GM12878 (cell line): ENCODE data around the gene PIK3R5. TPM values are rescaled to one million over a fixed set of nuclear protein-coding genes. Genes with fewer than 3 reads are reported as not detected.

Experiments used
- ATAC-seq: fragments of 200-7000 bp; cut with Tn5 transposase; 3 replicates; pipeline ENCODE4 v1.9.1; 2020; ENCODE audit warnings: mild to moderate bottlenecking, moderate library complexity
- BruUV-seq: library from RNA; stranded (reverse); fragments of 400-500 nt; replicated peaks from 2 replicates; lab custom pipeline; 2021; lab: Mats Ljungman, UMichigan
- CTCF ChIA-PET: fragments of 300-600 bp; sonication (Branson Sonifier 250); formaldehyde crosslinking; extraction: SDS; loops from one replicate; lab custom pipeline; 2021; ENCODE audit warnings: inconsistent platforms; lab: Yijun Ruan, JAX
- POLR2A ChIA-PET: fragments of 350-600 bp; formaldehyde crosslinking; extraction: SDS; loops from one replicate; lab custom pipeline; 2021; ENCODE audit warnings: inconsistent platforms; lab: Charles Lee
- RAD21 ChIA-PET: fragments of 300-600 bp; sonication (Branson Sonifier 250); formaldehyde crosslinking; loops from one replicate; lab custom pipeline; 2023; ENCODE audit warnings: antibody characterized with exemption; ENCODE audit not compliant: unreplicated experiment; lab: Charles Lee
- SMC1A ChIA-PET: fragments of 300-600 bp; sonication (Branson Sonifier 250); formaldehyde crosslinking; loops from one replicate; lab custom pipeline; 2023; ENCODE audit not compliant: unreplicated experiment, uncharacterized antibody; lab: Charles Lee
- DNase-seq: peaks from one replicate; pipeline ENCODE4 v3.0.0-alpha.2; 2011; ENCODE audit warnings: low read depth, low spot score
- FAIRE-seq: peaks from 3 replicates; lab custom pipeline; 2011; peaks lifted over from hg19 to GRCh38; lab: Jason Lieb, UNC
- H2AFZ ChIP-seq: 2 replicates; pipeline ENCODE4 v1.6.0; 2011; ENCODE audit warnings: low read depth, low read length, control low read depth; ENCODE audit not compliant: control insufficient read depth
- H3K27ac ChIP-seq: 2 replicates; pipeline ENCODE4 v1.5.1; 2011; ENCODE audit warnings: control low read depth; ENCODE audit not compliant: control insufficient read depth, insufficient read depth
- H3K27me3 ChIP-seq, 2 experiments: replicated peaks in 1 of 2; 2 replicates each; pipeline versions ENCODE4 v1.6.0 to v1.6.1; 2011; ENCODE audit warnings: low read length in 1 of 2; ENCODE audit not compliant: control insufficient read depth in 2 of 2, insufficient read depth in 2 of 2
- H3K36me3 ChIP-seq, 2 experiments: 2 replicates each; pipeline ENCODE4 v1.5.1; 2011; ENCODE audit warnings: low read length in 1 of 2; ENCODE audit not compliant: control insufficient read depth in 2 of 2, insufficient read depth in 2 of 2
- H3K4me1 ChIP-seq: 2 replicates; pipeline ENCODE4 v1.6.1; 2011; ENCODE audit warnings: mild to moderate bottlenecking, low read length, moderate library complexity, mixed read lengths; ENCODE audit not compliant: control insufficient read depth, insufficient read depth
- H3K4me2 ChIP-seq: 2 replicates; pipeline ENCODE4 v1.6.0; 2011; ENCODE audit warnings: control low read depth; ENCODE audit not compliant: control insufficient read depth, insufficient read depth
- H3K4me3 ChIP-seq: fragments of 200-600 bp; sonication (generic); 2 replicates; pipeline ENCODE4 v1.5.1; 2016
- H3K79me2 ChIP-seq: 2 replicates; pipeline ENCODE4 v1.6.0; 2011; ENCODE audit warnings: low read length; ENCODE audit not compliant: control insufficient read depth, insufficient read depth
- H3K9ac ChIP-seq: 2 replicates; pipeline ENCODE4 v1.8.0; 2011; ENCODE audit warnings: low read length, control low read depth, mixed read lengths; ENCODE audit not compliant: control insufficient read depth, insufficient read depth
- H3K9me3 ChIP-seq: replicated peaks from 3 replicates; pipeline ENCODE4 v1.5.1; 2011; ENCODE audit warnings: mild to moderate bottlenecking, low read length; ENCODE audit not compliant: control insufficient read depth, insufficient read depth
- H4K20me1 ChIP-seq: 2 replicates; pipeline ENCODE4 v1.6.0; 2011; ENCODE audit not compliant: control insufficient read depth, insufficient read depth
- CEBPZ ChIP-seq: fragments of 150-350 bp; IDR thresholded peaks from 2 replicates; pipeline ENCODE4 v1.6.1; 2016; ENCODE audit warnings: low read depth, low read length
- E2F4 ChIP-seq: IDR thresholded peaks from 2 replicates; pipeline ENCODE4 v1.6.1; 2012; ENCODE audit warnings: low read depth, low read length, improper control_type of control experiment
- JUNB ChIP-seq: IDR thresholded peaks from 2 replicates; pipeline ENCODE4 v1.6.1; 2016; ENCODE audit warnings: antibody characterized with exemption, mild to moderate bottlenecking
- RUNX3 ChIP-seq: IDR thresholded peaks from 2 replicates; pipeline ENCODE4 v1.6.1; 2012; ENCODE audit warnings: low read length, inconsistent platforms
- SREBF2 ChIP-seq: IDR thresholded peaks from 2 replicates; pipeline ENCODE4 v1.6.1; 2012; ENCODE audit warnings: mild to moderate bottlenecking, low read length
- WGBS: methylation state at CpG from one replicate; pipeline ENCODE4 v1.1.6; 2016; ENCODE audit warnings: low lambda C conversion rate; ENCODE audit not compliant: insufficient replicate concordance, insufficient coverage; ENCODE audit errors: missing lambda C conversion rate; 5-methylcytosine and 5-hydroxymethylcytosine counted together
- in situ Hi-C: fragments of 300-500 bp; cut with MboI; formaldehyde crosslinking; loops from 9 replicates; pipeline ENCODE4 v1.14.3; 2018; ENCODE audit warnings: mixed read lengths
- intact Hi-C: fragments of 100-400 bp; cut with micrococcal nuclease; formaldehyde crosslinking; loops from one replicate; pipeline ENCODE4 v1.14.2; 2022; ENCODE audit not compliant: unreplicated experiment
- polyA plus RNA-seq, 11 experiments: library from polyadenylated mRNA; depleted of rRNA in 4 of 11; unstranded in 6 of 11; stranded (reverse) in 5 of 11; fragments of >200 nt; fragmentation: Nextera tagmentation in 4 of 11; fragmentation: Illumina TruSeq in 1 of 11; extraction: Ambion mirVana in 4 of 11; extraction: Trizol in 1 of 11; gene quantifications; 1 replicate in 1 of 11; 2 replicates in 10 of 11; pipeline versions ENCODE4 v1.2.1 to v1.2.3, GENCODE V29; 2011 to 2016; ENCODE audit warnings: inconsistent platforms in 2 of 11, missing spikeins in 2 of 11, low read depth in 1 of 11
- total RNA-seq, 4 experiments: library from RNA; depleted of rRNA in 3 of 4; stranded (reverse); fragments of >200 nt in 3 of 4; fragmentation: Illumina TruSeq in 1 of 4; extraction: Trizol in 1 of 4; gene quantifications; 2 replicates each; pipeline versions ENCODE4 v1.2.1 to v1.2.3, GENCODE V29; 2013 to 2021

PIK3R5 gene
- total and polyA plus RNA-seq, 10 of the 15 experiments (the other 5 are each of a cell fraction or from before 2014, with no cell fraction given): 9.5 to 50.8 (median 35.5) TPM

GRCh38 chr17:8889458-8890210, 75.9 kb downstream of the PIK3R5 start:
- no peaks in the 10 kb centered on the region; the same call in 2 of the 3 replicates for H3K9me3 ChIP-seq
- peaks cover 18 to 50% of the 10 kb centered on the region in 2 experiments; a peak in 3 of 4 replicates for H3K36me3 ChIP-seq
- POLR2A ChIA-PET: interaction anchor here (0.5 to 8.2 kb wide), 6 partner anchors 12 to 678 kb away, joined by 3 to 74 read pairs (median 4); no protein-coding TSS in a partner anchor
- H3K27me3 ChIP-seq: no peaks in the 10 kb centered on the region
- intact Hi-C loops: loop anchor here (5.0 to 10.0 kb wide), 2 partner anchors 82 to 475 kb away; no protein-coding TSS in a partner anchor
- peaks cover 8% of the 10 kb centered on the region; the same call in 1 of the 2 replicates for H3K79me2 ChIP-seq
- no peak for ATAC-seq
- SMC1A ChIA-PET: interaction anchor here (0.5 to 8.0 kb wide), 5 partner anchors 21 to 82 kb away, joined by 3 to 132 read pairs (median 3); partner anchors contain the start of gene PIK3R6
- no TSS peak for BruUV-seq
- TF ChIP-seq RUNX3 (no peak), SREBF2 (no peak), CEBPZ (no peak), E2F4 (no peak), JUNB (no peak)
- TF ChIP-seq, all 136 proteins: peak for 0
- Histone ChIP-seq H3K4me3 (no peak overlapping the region), H3K27ac (no peak overlapping the region), H3K9ac (no peak overlapping the region), H4K20me1 (no peaks in the 10 kb centered on the region), H3K4me1 (peaks cover 30% of the 10 kb centered on the region), H2AFZ (no peak overlapping the region), H3K4me2 (no peak overlapping the region)
- ChIA-PET CTCF (interaction anchor here (0.9 to 8.3 kb wide), 5 partner anchors 11 to 108 kb away, joined by 3 to 100 read pairs (median 3); partner anchors contain the start of gene PIK3R6), RAD21 (interaction anchor here (0.8 to 7.7 kb wide), 5 partner anchors 10 to 33 kb away, joined by 3 to 115 read pairs (median 4); partner anchors contain the start of gene PIK3R6)
- FAIRE-seq (no peak), DNase-seq (no peak)
- in situ Hi-C loops: no loop called here
- WGBS: over 99% methylated on average over 14 of the region's 14 CpGs
